GM12864 (cell line): ENCODE data around the gene TC2N.
A peak's percentile ranks its signal among the peaks of the same experiment; 100 is the strongest.

ENCODE experiments used
- DNase-seq: peaks from one replicate; pipeline ENCODE4 v3.0.0-alpha.2; 2011; ENCODE audit warnings: low read depth
- H3K4me3 ChIP-seq: 2 replicates; pipeline ENCODE4 v1.5.1; 2011; ENCODE audit warnings: mild to moderate bottlenecking, low read depth, low read length, control low read depth
- TF ChIP-seq, protein P1 (sequence below): IDR thresholded peaks from 2 replicates; pipeline ENCODE4 v1.5.1; 2011; ENCODE audit warnings: low read depth, mild to moderate bottlenecking, moderate library complexity, low read length, control low read depth, inconsistent platforms; ENCODE audit errors: missing control alignments

Gene TC2N

DNA sequence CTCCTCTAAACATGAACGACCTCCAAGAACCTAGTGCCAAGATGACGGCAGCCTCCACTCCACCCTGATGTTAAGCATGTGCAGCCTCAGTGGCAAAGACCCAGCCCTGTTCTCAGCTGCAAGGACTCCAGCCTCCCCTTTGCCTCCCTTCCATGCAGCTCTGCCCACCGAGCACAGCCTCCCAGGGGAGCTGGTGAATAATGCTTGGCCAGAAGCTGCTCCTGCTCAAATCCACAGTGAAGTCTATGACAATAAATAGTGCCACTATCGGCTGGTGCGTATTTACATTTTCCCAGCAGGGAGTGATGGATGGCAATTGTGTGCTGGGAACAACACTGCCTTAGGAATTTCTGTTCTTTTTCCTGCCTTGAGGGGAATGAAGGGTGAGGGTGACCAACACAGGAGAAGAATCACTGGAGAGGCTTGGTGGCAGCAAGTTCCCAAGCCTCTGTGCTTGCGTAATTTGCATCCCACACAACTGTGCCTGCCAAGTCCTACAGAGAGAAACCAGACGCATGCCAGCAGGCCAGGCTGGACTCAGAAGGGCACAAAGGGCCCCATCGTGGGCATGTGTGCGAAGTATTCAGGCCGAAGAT lies 29.9 kb upstream of the TC2N start:
- H3K4me3 ChIP-seq, result no peak overlapping the region
- DNase-seq, result no peak
- TF ChIP-seq, protein P1, sequence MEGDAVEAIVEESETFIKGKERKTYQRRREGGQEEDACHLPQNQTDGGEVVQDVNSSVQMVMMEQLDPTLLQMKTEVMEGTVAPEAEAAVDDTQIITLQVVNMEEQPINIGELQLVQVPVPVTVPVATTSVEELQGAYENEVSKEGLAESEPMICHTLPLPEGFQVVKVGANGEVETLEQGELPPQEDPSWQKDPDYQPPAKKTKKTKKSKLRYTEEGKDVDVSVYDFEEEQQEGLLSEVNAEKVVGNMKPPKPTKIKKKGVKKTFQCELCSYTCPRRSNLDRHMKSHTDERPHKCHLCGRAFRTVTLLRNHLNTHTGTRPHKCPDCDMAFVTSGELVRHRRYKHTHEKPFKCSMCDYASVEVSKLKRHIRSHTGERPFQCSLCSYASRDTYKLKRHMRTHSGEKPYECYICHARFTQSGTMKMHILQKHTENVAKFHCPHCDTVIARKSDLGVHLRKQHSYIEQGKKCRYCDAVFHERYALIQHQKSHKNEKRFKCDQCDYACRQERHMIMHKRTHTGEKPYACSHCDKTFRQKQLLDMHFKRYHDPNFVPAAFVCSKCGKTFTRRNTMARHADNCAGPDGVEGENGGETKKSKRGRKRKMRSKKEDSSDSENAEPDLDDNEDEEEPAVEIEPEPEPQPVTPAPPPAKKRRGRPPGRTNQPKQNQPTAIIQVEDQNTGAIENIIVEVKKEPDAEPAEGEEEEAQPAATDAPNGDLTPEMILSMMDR, result no peak

DNA sequence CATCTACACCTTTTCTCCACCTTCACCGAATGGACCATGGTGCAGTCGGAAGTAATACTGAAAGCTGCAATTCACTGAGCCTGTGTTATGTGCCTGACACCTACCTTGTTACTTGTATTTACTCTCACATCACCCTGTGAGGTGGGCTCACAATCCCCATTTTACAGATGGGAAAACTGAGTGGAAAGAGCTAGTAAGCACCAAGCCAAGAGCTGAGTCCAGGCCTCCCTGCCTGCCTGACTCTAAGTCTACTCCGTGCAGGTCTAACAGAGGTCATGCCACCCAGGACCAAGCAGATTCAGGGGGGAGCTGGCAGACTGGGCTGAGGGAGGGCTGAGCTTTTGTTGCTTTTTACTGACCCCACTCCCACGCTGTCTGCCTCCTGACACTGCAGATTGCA lies 29.1 kb upstream of the TC2N start:
- TF ChIP-seq, protein P1, result no peak
- no peak for DNase-seq
- no peak overlapping the region for H3K4me3 ChIP-seq

DNA sequence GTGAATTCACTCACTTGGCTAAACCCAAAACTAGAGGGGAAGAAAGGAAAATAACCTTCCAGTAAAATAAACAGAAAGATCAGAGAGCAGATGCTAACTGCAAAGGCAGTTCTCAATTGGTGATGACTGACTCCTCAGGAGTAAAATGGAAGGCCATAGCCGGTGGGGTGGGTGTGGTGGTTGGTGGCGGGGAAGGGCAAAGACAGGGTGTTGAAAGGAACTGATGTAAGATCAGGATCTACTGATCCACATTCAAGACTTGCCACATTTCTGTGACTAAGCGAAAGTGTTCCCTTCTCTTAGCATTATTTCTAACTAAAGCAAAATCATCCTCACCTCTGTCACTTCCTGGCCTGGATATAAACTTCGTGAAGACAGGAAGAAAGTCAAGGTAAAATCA lies 26.3 kb upstream of the TC2N start:
- no peak for DNase-seq
- H3K4me3 ChIP-seq, result no peak overlapping the region
- TF ChIP-seq, protein P1, result no peak

DNA sequence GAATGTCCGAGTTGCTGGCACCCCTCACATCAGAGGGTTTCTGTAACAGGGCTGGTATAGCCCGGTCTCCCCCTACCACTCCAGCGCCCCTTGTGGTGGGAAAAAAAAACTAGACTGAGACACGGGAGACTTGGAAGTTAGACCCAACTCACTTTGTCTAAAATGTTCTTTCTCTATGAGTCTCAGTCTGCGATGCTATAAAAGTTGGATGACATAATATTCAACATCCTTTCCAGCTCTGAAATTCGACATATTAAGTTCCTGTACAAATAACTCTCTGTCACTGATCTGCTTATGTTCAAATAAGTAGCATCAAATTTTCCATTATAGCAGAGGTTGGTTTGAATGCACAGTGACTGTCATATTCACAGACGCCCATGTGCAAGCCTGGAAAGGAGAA lies 25.7 kb upstream of the TC2N start:
- TF ChIP-seq, protein P1, result peak; percentile 76
- DNase-seq, result no peak
- no peak overlapping the region for H3K4me3 ChIP-seq

DNA sequence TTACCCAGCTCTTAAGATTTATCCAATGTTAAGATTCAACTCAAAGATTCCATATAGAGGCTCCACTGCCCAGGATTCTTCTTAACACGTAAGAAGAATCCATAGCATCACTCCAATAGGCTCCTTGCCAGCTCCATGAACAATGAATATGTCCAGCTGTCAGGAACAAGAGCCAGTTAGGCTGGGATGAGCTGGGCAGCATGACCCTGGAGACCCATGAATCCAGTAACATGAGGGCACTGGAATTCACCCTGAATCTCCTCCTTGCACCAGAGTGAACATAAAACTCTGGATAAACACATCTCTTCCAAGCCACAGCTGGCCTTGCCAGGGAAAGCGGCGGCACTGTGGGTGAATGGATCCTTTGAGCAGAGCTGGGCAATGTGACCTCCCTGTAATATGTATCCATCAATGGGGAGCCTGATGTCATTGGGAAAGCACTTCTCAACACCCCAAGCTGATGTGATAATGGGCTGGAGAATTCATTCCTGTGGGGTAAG lies 24.4 kb upstream of the TC2N start:
- no peak for DNase-seq
- TF ChIP-seq, protein P1, result no peak
- no peak overlapping the region for H3K4me3 ChIP-seq

DNA sequence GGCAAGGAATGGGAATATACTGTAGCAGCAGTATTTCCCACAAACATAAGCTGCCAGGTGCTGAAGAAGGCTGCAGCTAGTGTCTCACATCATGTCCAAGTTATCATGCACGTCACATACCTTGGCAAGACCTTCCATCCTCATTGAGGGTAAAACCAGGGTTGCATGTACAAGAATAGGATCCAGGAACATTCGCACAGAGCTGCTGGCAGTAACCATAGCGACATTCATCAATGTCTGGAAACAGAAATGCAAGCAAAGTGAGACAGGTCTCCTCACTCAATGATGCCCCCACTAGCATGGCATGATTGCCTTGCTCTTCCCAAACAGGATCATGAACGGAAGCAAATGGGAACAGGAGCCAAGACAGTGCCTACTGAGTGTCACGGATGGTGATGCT lies 23.8 kb upstream of the TC2N start:
- H3K4me3 ChIP-seq, result no peak overlapping the region

More for the DNA sequence above, 23.8 kb upstream of the TC2N start:
- no peak for DNase-seq
- TF ChIP-seq, protein P1, result no peak
